ENCODE measurements around the gene GAN.

Gene GAN, protein sequence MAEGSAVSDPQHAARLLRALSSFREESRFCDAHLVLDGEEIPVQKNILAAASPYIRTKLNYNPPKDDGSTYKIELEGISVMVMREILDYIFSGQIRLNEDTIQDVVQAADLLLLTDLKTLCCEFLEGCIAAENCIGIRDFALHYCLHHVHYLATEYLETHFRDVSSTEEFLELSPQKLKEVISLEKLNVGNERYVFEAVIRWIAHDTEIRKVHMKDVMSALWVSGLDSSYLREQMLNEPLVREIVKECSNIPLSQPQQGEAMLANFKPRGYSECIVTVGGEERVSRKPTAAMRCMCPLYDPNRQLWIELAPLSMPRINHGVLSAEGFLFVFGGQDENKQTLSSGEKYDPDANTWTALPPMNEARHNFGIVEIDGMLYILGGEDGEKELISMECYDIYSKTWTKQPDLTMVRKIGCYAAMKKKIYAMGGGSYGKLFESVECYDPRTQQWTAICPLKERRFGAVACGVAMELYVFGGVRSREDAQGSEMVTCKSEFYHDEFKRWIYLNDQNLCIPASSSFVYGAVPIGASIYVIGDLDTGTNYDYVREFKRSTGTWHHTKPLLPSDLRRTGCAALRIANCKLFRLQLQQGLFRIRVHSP

DNA sequence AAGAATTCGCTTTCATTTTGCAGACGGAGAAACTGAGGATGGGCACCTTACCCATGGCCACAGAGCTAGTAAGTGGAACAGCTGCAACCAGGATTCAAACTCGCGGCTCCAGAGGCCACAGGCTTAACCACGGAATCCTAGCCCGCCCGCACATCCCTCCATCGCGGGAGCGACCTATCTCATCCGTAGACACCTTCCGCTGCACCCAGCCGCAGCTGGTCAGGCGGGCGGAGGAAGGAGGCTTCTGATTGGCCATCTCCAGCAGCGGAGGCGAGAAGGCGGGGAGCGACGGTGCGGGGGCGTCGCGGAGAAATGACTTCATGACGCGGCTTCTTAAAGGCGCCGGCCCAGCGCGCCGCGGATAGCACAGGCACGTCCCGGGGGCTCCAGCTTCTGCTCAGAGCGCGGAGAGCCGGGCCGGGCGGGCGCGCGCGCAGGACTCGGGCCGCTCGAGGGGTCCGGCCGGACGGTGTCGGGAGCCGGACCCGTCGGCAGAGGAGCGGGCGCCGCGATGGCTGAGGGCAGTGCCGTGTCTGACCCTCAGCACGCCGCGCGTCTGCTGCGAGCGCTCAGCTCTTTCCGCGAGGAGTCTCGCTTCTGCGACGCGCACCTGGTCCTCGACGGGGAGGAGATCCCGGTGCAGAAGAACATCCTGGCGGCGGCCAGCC, at the start of gene GAN:
Gene GAN (plus strand): TSS at position 360 of the 668 bp plus-strand sequence. CDS start 152 bp downstream, at position 512.
- DNase-seq (ENCODE audit: low read depth): peak; percentile 91

DNA sequence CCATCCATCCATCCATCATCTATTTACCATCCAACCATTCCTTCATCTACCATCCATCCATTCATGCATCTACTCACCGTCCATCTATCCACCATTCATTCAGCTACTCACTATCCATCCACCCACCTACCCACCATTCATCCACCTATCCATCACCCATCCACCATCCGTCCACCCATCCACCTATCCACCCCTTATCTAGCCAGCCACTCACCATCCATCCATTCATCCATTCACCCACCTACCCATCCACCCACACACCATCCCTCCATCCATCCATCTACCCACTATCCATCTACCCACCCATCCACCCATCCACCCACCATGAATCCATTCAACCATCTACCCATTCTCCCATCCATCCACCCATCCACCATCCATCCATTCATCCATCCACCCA, 49.7 kb upstream of the GAN start:
- no peak for DNase-seq (ENCODE audit: low read depth)

DNA sequence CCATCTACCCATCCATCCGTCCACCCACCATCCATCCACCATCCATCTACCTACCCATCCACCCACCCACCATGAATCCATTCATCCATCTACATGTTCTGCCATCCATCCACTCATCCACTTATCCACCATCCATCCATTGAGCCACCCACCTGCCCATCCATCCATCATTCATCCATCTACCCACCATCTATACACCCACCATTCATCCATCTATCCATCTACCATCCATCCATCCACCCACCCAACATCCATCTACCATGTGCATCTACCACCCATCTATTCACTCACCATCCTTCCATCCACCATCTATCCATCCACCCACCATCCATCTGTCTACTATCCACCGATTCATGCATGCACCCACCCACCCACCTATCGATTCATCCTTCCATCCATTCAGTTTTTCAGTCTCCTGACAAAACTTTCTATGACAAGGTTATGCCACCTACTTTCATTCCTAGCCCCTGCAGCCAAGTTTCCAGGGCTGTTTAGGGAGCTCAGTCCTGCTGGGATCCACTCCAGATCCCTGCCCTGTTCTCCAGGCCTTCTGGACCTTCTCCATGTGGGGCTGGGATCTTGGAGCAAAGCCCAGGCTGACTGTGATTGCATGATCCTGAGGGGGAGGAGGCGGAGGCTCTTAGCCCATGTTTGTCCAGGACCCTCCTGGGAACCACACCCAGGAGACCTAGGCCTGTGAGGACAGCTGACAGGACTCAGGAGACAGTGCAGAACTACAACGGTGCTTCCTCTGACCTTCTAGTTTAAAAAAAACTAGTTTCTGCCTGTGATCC, 48.9 kb upstream of the GAN start:
- no peak for DNase-seq (ENCODE audit: low read depth)

DNA sequence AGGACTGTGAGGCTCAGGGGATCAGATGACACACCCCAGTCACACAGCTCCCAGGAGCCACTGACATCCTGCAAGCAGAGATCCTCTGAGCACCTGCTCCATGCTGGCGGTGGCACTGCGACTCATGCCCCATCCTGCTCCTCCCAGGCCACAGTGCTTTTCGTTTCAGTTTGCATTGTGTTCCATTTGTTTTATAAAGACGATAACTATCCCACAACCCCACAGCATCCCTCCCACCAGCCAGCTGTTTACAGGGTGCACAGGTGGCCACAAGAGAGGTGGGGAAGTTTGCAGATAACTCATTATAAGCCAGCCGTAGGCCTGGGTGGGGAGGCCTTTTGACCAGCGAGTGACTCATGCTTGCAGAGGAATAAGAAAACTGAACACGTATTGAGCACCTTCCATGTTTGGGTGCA, 48.1 kb upstream of the GAN start:
- peak; percentile 18 for DNase-seq (ENCODE audit: low read depth)

DNA sequence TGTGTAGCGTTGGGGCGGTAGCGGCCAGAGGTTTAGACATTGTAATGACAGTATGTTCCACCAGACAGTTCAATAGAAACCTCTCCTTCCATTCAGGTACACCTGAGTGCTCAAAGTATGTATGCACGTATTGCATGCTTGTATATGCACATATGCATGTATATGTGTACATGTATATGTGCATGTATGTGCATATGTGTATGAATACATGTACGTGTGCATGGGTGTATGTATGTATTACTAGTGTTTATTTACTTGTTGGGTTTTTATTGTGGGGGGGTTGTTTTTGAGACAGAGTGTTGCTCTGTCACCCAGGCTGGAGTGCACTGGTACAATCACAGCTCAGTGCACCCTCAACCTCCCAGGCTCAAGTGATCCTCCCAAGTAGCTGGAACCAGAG, 46.3 kb upstream of the GAN start:
- DNase-seq (ENCODE audit: low read depth): no peak

DNA sequence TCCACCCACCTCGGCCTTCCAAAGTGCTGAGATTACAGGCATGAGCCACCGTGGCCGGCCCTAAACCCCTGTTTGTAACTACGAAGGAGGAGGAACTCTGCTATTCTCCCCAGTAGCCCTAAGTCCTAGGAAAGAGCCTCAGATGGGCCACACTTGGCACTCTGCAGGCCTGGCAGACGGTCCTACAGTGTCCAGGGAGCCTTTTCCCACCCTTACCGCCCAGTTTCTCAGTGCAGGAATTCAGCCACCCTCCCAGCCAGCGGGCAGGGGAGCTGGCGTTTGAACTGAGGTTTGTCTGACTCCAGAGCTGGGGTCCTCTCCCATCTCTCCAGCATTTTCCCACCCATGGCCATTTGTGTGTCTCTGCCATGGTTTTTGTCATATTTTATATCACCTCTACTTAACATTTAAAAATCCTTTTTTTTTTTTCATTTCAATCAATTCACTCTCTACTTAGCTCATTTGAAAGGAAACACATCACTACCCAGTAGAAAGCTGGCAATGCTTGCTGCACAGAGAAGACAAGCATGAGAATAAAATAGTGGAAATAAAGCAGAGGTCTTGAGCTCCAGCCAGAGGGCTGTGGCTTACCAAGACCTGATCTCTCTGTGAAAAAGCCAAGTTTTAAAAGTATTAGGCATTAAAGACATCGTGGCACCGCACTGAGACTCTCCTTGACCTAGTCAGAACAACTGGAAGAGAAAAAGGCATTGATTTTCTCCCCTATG, 41.4 kb upstream of the GAN start:
- no peak for DNase-seq (ENCODE audit: low read depth)

DNA sequence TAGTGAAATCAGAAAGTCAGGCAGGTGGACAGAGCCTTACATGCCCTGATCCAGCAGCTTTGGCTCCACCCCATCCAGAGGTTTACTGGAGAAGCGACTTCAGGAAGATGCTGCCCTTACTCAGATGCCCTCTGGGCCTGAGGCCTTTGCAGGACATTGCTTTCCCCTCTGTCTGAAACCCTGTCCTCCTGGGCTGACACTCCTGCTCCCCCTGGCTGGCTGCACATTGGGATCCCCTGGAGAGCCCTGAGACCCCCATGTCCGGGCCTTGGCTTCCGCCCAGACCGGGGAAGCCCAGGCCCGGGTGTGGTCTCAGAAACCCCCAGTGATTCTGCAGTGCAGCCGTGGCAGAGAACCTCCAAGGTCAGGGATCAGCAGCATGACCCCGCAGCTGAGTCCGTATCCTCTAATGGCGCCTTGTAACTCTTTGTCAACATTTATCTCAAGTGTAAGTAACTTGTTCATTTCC, 39.7 kb upstream of the GAN start:
- no peak for DNase-seq (ENCODE audit: low read depth)

DNA sequence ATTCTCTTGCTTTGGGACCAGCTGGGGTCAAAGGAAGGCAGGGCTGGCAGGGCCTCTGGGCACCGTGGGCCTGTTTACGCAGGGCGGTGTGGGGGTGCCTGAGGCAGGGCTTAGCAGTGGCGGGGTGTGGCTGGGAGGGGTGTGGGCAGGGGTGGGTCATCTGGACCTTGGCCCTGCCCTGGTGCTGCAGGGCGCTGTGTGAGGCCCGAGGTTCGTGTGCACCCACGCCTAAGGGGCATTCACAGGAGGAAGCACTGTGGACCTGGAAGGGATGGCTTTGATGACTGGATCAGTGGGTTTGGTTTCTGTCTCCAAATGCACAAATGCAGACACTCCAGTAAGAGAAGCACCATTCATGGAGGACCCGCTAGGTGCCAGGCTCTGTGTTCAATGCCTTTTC, 39.0 kb upstream of the GAN start:
- DNase-seq (ENCODE audit: low read depth): no peak

DNA sequence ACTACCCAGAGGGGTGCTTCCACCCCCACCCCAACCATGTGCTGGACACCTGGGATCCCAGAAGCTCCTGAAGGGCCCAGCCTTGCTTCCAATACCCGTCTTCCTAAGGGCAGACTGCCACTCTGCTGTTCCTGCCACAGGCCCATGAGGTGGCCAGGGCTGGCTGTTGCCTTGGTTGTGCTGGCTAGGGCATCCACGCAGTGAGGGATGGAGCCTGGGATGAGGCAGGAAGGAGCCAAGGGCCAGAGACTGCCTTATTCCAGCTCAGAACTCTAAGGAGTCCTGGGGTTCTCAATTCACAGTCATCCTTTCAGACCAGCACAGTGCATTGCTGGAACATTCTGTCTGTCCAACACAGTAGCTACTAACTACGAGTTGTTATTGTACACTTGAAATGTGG, 38.4 kb upstream of the GAN start:
- DNase-seq (ENCODE audit: low read depth): no peak

DNA sequence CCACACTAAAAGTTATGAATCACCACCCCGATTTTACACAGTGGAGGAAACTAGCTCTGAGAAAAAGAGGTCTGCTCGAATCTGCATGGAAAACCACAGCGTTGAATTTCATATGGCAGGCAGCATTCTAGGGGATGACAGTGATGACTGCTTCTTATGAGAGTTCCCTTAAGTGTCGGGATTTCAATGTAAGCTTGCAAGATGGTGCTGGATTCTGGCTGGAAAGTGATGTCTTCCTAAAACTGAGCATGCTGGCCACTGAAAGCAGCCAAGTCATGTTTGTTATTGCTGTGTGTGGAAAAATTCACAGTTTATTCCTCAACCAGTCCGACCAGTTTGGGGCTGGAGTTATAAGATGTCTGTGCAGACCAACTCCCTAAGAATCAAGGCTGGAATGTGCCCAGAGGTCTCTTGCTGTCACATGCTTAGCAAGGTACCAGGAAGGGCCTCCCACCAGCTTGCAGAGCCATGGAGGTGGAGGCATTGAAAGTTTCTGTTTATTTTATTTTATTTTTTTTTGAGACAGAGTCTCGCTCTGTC, 37.2 kb upstream of the GAN start:
- no peak for DNase-seq (ENCODE audit: low read depth)

DNA sequence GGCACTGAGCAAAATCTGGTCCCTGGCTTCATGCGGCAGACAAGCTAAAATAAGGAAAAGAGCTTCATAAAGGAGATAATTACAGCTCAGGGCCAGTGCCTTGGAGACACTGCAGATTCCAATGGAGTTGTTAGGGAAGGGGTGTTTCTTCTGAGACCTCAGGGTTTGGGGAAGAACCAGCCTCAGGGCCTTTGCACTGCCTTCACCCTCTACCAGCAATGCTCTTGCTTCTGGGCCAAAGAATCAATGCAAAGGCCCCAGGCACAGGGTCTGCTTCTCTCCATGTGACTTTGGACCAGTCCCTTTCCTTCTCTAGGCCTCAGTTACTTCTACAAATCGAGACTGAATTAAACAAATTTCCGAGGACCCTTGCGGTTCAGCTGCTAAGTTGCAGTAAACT, 36.2 kb upstream of the GAN start:
- no peak for DNase-seq (ENCODE audit: low read depth)

DNA sequence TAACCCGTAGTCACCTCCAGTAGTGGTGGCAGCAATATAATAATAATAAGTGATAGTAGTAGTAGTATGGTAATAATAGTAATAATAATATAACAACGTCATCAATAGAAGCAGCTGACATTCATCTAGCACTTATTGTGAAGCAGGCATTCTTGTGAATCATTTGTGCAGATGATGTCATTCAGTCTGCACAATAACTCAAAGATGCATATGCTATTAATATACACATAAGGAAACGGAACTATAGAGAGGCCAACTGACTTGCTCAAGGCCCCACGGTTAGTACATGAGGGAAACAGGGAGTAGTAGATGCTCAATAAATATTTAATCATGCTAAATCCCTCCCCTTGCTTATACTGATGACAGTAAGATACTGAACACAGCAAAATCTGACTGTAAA, 35.4 kb upstream of the GAN start:
- no peak for DNase-seq (ENCODE audit: low read depth)

DNA sequence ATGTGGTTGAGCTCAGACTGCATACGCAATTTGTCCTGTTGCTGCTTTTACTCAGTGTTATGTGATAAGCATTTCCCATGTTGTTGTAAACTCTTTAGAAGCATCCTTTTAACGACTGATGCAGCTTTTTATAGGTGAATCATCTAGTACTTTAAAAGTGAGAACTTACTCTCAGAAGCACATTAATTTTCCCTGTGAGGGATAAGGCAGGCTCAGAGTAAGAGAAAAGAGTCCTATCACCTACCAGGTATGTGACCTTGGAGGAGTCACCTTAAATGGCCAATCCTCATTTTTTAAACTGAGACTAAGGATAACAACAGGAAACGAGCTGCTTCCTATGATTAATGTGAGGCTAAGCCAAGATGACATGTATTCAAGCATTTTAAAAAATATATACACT, 34.4 kb upstream of the GAN start:
- DNase-seq (ENCODE audit: low read depth): no peak

DNA sequence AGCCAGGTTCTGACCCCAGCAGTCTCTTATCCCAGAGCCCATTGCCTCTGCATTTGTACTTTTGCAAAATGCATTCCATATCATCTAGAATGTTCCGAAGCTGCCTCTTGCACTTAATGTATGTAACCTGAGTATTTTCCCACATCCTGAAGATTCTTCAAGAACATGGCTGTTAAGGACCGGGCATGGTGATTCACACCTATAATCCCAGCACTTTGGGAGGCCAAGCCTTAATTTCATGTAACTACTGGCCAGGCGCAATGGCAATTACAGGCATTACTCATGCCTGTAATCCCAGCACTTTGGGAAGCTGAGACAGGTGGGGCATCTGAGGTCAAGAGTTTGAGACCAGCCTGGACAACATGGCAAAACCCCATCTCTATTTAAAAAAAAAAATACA, 31.7 kb upstream of the GAN start:
- DNase-seq (ENCODE audit: low read depth): no peak

DNA sequence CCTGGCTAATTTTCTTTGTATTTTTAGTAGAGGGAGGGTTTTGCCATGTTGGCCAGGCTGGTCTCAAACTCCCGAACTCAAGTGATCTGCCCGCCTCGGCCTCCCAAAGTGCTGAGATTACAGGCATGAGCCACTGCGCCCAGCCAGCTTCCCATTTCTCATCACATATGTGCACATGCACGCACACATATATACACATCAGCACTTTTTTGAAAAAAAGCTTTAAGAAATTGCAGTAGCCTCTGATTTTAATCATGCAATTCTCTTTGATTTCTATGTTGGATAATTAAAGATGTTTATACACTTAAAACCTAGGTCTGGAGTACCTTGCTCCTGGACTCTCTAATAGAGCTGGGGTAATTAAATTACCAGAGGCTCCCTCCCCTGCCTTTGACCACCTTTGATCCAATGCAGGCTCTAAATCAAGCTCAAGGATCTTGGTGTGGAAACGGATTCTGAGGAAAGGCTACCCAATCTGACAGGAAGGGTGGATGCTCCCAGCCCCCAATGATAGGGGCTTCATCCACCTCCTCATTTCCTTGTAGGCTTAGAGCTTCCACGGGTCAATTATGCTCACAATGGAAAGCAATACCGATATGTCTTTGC, 29.7 kb upstream of the GAN start:
- no peak for DNase-seq (ENCODE audit: low read depth)

DNA sequence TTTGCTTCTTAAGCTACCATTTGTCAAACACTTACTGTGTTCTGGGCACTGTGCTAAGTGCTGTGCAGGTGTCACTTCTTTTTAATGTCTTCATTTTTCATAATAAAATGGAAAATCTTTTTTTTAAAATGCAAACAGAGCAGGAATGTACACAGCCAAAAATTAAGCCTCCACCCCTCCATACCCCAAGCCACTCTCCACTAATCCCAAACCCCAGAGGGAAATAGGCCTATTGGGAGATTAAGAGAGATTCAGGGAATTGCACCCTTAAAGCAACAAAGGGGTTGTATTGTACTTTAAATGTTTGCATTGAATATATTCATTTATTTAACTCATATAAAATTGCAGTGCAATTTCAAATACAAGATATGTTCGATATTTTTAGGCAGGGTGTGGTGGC, 28.6 kb upstream of the GAN start:
- DNase-seq (ENCODE audit: low read depth): no peak

DNA sequence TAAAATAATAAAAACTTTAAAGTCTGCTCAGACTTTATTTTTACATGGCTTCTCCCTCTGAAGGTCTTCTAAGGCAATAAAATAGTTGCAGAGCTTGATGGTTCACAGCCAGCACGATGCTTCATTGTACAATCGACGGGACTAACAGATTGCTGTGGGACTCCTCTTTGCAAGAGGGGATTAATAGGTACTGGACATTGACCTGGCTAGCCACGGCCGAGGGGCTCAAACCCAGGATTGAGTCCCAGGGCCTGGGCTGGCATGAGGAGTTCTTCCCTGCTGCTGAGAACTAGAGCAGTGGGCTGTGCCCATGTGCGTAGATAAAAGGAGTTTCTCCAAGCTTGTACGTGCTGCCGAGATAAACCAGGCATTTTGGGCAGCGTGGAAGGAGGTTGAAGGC, 23.6 kb upstream of the GAN start:
- DNase-seq (ENCODE audit: low read depth): no peak

DNA sequence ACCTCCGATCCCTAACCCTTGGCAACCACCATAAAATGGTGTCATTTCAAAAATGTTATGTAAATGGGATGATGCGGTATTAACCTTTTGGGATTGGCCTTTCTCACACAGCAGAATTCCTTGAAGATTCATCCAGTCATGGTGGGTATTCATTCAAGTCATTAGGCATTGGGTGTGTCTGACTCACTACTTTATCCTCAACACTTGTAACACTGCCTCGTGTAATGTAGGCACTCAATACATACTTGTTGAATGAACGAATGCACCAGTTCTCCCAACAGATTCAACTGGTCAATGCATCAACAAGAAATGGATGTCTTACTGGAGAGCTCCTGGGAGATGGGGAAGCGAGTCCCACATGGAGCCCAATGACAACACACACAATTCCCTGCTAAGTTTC, 21.8 kb upstream of the GAN start:
- no peak for DNase-seq (ENCODE audit: low read depth)

DNA sequence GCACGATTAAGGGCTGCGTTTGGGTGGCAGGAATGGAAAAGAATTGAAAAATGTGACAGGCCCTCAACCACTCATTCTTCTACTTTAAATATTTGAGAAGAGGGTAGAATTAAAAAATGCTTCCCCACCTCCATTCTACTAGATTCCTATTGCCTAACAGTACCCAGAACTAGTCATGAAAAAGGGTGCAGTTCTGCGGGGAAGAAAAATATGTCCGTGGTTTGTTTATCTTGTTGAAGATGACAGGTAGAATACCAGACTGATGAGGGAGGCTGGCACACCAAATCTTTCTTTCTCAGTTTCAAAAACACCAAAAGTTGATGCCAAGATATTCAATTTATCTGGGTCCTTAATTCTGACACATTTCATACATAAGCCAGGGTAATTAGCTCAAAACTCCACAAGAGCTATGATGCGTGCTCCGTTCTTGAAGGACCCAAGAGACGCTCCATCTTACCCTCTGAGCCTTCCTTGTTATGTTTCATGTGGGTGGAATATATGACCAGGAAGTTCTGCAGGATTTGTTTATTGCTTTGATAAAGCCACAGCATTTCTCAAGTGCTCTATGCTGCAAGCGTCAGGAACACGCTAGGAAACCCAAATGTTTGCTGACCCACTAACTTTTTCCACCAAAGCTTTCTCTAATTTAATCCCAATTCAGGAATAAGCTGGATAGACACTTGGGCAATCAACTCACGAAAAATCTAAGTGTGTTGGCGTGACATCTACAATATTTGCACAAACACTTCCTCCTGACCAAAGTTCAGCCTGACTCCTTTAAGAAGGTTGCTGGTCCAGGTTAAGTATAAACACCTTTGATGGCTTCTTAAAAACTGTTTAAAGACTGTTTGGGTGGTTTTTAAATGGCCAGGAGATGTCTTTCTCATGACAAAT, 20.6 kb upstream of the GAN start:
- DNase-seq (ENCODE audit: low read depth): no peak

DNA sequence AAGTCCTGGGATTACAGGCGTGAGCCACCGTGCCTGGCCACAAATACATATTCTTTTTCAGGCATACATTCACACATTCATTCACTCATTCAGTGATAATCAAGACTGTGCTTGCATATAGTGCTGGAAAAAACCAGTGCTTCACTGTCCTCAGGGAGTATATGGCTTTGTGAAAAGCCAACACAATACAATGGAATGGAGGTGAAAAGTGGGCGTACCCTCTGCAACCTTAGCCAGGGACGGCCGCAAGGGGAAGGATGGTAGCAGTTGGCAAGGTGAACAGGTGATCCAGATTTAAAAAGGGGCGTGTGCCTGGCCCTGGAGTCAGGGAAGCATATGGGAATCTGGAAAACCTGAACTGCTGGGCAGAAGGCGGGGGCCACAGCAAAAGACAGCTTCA, 18.1 kb upstream of the GAN start:
- no peak for DNase-seq (ENCODE audit: low read depth)

Data from activated T-cell treated with anti-CD3 and anti-CD28 coated beads for 48 hours (primary cell).